GM21786 (cell line): ENCODE measurements around the gene ARSH.
"Not testable (repeated sequence)": the region's sequence is repeated elsewhere in the genome, so short reads cannot be mapped to it uniquely, and the experiment has no call there.

ENCODE experiments used
- ATAC-seq: cut with Tn5 transposase; IDR thresholded peaks from one replicate; pipeline ENCODE4 v1.9.1; 2021; ENCODE audit not compliant: unreplicated experiment

Gene ARSH

DNA sequence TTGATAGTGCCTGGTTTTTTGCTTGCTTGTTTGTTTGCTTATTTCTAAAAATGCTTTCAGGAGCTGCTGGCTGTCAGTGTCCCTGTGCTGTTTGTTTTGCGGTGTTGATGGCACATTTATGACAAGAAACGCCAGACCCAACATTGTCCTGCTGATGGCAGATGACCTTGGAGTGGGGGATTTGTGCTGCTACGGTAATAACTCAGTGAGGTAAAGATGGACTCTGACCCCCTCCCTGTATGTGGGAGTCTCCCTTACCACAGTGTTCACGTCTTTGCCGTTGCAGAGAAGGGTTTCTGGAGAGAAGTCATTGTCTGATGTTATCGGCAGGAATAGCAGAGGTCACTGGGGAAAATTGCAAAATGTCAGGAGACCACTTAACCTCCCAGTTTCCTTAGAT, at the start of gene ARSH:
ARSH (plus strand) TSS at position 52 of the 400 bp plus-strand sequence; CDS start at position 119, 67 bp downstream.
- no peak for ATAC-seq

DNA sequence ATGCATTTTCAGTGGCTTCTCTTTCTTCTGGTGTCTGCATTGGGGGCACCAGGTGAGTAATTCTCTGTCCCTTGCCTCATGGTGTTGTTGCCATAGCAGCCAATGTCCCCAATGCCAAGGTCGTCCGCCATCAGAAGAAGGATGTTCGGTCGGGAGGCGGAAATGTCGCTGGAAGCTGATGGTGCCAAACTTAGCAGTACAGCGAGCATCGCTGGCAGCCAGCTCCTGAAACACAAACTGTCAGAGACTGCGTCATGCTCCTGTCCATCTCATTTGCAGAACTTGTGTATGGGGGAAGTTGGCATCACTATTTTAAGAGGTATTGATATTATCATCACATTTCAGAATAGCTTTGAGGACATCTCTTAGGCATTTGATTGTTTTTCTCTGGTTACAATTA, 48.1 kb upstream of the ARSH start:
- ATAC-seq, result no peak

- no peak for ATAC-seq
Measured at GRCh38 chrX:2960861-2961515, 45.4 kb upstream of the ARSH start.

GRCh38 chrX:2962381-2962780, 44.0 kb upstream of the ARSH start:
- no peak for ATAC-seq

DNA sequence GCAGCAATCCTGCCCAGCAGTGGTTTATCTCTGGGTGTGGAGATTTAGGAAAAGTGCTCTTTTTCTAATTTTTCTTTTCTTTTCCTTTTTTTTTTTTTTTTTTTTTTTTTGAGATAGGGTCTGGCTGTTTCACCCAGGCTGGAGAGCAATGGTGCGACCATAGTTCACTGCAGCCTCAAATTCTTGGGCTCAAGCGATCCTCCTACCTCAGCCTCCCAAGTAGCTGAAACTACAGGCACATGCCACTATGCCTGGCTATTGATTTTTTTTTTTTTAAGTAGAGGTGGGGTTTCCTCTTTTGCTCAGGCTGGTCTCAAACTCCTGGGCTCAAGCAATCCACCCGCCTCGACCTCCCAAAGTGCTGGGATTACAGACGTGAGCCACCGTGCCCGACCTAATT, 42.9 kb upstream of the ARSH start:
- not testable (repeated sequence) for ATAC-seq

- ATAC-seq, result not testable (repeated sequence)
Measured at GRCh38 chrX:2963992-2964794, 42.2 kb upstream of the ARSH start.

DNA sequence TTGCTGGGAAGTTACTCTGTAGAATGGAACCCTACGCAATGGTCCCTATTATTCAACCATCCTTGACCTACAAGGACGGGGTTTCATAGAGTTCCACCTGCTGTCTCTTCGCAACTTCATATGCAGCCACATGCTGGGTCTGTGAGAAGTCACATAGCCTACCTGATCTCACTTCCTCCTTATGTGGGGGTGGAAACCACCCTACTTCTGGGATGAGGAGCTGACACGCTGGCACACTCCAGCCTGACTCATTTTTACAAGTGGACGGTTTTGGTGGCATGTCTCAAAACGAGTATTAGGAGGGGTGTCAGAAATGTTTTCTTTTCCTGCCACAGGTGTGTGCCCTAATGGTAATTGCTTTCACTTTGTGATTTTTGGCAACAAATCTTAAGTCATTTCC, 40.4 kb upstream of the ARSH start:
- ATAC-seq, result peak; percentile 77

GRCh38 chrX:2967012-2967411, 39.3 kb upstream of the ARSH start:
- no peak for ATAC-seq

- no peak for ATAC-seq
Measured at GRCh38 chrX:2967584-2967983, 38.8 kb upstream of the ARSH start.

GRCh38 chrX:2967998-2968909, 38.1 kb upstream of the ARSH start:
- ATAC-seq, result peak; percentile 50

GRCh38 chrX:2969021-2969420, 37.3 kb upstream of the ARSH start:
- ATAC-seq, result no peak

DNA sequence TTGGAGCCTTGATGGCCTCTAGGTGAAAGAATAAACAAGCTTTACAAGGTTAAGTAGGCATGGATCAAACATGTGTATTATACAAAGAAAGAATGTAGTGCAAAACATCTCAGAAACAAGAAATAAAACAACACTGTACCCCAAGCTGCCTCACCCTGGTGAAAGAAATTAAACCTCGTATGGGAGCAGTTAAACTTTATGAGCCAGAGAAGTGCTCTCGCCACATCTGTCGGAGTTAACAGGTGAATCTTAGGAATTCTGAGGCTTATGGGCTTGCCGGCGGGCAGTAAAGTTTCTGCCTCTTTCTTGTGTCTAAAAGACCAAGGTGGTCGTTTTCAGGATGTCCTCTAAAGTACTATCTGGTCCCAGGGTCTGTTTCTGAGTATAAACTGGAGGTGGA, 34.0 kb upstream of the ARSH start:
- ATAC-seq, result no peak

- no peak for ATAC-seq
Measured at GRCh38 chrX:2974961-2975360, 31.4 kb upstream of the ARSH start.

GRCh38 chrX:2978639-2979038, 27.7 kb upstream of the ARSH start:
- not testable (repeated sequence) for ATAC-seq

DNA sequence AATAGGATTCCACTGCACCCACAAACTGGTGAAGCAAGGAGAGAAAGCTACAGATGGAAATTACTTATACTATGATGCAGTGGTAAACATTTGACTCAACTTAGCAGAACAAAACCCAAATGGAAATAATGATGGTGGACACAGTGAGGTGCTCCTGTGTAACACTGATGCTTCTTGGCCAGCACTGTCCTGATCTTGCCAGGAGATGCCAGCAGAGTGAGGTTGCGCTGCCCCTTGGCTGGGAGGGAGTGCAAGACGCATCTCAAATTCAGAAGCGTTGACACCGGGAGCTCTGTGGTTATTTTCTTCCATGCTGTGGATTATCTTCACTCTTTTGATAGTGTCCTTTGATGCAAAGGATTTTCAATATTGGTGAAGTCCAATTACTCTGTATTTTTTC, 22.0 kb upstream of the ARSH start:
- no peak for ATAC-seq

GRCh38 chrX:2989565-2989964, 16.8 kb upstream of the ARSH start:
- ATAC-seq, result no peak

DNA sequence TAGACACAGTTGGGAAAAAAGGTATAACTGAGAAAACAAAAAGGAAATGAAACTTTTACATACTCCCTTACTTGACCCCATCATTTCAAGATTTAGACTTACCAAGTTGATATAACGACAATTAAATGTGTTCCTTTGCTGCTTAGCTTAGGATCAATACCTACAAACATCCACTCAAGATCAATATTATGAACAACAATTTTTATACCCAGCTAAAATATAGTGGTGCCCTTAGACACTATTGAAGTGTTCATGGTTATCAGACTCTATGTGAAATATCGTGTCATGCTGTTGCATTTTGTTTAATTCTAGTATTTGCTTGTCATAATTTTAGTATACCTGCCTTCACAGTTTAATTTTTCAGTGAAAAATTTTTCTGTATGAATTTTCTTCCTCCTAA, 4.2 kb downstream of the ARSH start:
- no peak for ATAC-seq

DNA sequence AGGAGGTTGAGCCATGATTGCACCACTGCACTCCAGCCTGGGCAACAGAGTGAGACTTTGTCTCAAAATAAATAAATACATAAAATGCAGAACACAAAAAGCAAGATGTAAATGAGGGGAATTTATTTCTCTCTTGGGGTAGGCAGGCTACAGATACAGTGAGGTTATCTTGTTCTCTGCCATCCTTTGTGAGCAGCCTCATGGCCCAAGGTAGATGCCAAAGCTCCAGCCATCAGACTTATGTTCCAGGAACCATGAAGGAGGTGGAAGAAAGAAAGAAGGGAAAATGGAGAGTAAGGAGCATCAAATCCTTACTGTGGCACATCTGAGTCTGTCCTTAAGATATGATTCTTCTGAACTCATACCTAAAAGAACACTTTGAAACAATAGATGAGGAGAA, 11.1 kb downstream of the ARSH start:
- no peak for ATAC-seq

- no peak for ATAC-seq
Measured at GRCh38 chrX:3024176-3024575, 17.8 kb downstream of the ARSH start.

GRCh38 chrX:3026074-3026815, 19.9 kb downstream of the ARSH start:
- no peak for ATAC-seq

GRCh38 chrX:3029129-3029528, 22.8 kb downstream of the ARSH start:
- no peak for ATAC-seq
